NCI-H345 (cell line): ENCODE data around the gene ATP8B2.
"Not testable (repeated sequence)": the region's sequence is repeated elsewhere in the genome, so short reads cannot be mapped to it uniquely, and the experiment has no call there.

Source experiments
- DNase-seq: peaks from one replicate; lab custom pipeline; 2025; lab: John Stamatoyannopoulos, UW

Gene ATP8B2

DNA sequence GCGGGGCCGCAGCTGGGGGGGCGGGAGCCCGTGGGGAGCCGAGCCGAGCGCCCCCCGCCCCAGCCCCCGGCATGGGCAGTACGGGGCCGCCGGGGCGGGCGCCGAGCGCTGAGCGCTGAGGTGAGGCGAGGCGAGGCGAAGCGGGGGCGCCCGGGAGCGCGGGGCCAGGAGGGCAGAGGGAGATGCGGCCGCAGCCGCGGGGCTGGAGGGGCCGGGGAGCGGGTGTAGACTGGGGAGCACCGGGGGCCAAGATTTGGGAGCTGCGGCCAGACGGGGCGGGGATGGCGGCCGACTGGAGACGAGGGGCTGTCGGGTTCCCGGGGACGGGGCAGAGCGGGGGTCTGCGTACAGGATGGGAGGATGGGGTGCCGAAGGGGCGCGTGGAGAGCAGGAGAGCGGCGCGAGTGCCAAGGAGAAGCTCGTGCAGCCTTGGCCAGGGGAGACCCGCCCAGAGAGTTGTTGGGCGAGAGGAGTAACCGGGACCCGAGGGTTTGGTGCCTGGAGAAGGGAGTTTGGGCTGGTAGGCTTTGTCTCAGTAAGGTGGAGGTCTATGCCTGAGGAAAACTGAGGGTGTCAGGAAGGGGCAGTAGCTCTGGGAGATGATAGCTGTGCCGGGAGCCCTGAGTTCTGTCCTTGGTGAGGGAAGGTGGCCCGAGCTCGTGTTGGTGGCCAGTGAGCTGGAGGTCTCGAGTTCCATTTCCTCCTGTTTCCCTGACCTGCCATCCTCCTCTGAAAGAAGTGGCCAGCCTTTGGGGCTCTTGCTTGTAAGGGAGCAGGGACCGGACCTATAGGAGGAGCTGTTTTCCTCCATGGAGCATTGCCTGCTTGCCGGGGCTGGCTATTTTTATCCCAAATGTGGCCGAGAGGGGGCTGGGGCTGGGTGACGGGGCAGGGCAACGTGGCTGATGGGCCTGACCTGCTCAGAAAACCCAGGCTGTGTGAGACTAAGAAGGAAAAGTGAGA is 539 bp downstream of the ATP8B2 start:
- DNase-seq, result peak; percentile 76

DNA sequence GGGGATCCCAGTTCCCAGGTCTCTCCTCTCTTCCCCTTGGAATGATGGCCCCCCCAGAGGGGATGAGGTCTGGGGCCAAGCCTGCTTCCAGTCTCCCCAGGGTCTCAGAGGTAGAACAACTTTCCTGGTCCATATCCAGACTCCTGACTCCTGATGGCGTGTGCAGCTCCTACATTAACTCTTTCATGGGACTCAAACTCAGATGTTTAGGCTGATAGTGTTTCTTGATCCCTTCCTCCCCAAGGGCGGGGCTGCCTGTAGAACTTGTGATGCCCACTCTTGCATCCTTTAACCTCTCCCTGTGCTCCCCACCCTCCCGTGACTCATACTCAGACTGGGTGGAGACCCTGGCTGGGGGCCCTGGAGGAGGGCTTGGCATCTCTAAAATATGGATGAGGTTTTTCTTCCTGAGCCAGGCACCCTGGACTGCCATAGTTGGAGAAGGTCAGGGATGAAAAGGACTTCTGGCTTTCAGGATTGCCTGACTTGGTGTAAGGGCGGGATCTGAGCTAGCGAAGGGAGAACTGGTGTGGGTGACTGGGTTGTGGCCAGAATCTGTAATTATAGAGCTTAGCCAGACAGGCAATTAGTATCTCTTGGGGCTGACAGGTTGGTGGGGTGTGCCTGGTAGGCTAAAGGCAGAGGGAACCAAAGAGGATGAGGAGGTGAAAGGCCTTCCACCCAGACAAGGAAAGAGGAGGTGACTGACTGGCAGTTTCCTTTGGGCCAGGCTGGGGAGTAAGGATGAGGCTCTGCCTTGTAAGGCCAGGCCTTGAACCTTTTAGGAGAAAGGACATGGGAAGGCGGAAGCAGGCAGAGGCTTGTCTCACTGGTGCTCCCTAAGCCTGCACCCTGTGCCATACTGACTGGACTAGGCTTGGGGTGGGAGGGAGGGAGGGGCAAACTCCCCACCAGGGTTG is 1.5 kb downstream of the ATP8B2 start:
- DNase-seq, result no peak

GRCh38 chr1:154327466-154328317 is 2.4 kb downstream of the ATP8B2 start:
- peak; percentile 80 for DNase-seq

- DNase-seq, result peak; percentile 90
These were observed 3.2 kb downstream of the ATP8B2 start for GRCh38 chr1:154328318-154329151.

- no peak for DNase-seq
These were observed 3.8 kb downstream of the ATP8B2 start for GRCh38 chr1:154329152-154329521.

DNA sequence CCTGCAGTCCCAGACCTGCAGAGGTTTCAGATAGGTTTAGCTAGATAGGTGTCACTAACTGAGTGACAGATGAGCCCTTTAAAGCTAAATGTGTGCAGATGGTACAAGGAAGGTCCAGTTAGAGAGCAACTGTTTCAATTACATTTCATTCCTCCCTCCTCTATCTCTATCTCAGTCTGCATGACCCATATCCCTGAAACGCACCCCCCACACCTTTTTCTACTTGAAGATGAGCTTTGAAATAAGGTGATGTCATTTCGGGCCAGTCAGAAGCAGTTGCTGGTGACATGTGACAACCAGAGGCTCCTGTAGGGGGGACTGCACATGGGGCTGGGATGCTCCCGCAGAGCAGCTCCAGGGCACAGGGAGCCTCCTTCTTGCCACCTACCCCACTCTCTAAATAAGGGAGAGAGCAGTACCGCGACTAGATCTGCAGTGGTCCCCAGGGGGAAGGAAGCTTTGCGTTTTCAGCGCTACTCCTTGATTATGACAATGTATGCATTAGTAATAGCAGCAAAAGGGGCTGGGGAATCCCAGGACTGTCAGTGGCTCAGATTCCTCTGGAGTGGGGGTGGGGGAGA is 4.3 kb downstream of the ATP8B2 start:
- DNase-seq, result no peak

GRCh38 chr1:154330669-154331068 is 5.3 kb downstream of the ATP8B2 start:
- DNase-seq, result no peak

DNA sequence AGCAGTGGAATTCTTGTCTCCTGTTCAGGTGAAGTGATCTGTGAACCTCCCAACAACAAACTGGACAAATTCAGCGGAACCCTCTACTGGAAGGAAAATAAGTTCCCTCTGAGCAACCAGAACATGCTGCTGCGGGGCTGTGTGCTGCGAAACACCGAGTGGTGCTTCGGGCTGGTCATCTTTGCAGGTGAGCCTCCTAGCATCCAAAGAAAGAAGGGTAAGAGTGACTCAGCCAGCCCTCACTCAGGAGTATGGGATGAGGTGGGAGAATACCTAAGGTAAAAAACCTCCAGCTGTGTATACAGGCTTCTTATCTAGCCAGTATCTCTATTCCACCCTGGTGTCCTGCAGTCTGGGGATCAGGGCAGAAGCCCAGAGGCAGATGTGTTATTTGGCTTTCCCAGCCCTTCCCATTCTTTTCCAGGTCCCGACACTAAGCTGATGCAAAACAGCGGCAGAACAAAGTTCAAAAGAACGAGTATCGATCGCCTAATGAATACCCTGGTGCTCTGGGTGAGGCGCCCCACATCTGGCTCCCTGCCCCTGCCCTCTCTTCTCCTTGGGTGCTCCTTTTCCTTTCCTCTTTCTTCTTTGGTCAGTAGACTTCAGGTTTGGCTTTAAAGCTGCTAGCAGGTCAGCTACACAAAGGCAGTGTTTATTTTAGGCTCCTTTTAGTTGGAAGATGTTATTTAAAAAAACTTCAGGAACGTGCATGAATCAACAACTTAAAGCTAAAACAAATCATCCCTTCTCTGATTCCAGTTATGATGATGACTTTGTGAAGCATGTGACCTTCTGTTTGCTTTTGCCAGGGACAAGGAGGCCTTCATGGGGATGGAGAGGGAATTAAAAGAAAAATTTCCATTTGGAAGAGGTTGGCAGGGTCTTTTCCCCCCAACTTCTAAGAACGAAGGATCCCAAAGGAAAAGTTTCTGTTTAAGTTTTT is 9.0 kb downstream of the ATP8B2 start:
- DNase-seq, result no peak

GRCh38 chr1:154335025-154335714 is 9.8 kb downstream of the ATP8B2 start:
- peak; percentile 88 for DNase-seq

DNA sequence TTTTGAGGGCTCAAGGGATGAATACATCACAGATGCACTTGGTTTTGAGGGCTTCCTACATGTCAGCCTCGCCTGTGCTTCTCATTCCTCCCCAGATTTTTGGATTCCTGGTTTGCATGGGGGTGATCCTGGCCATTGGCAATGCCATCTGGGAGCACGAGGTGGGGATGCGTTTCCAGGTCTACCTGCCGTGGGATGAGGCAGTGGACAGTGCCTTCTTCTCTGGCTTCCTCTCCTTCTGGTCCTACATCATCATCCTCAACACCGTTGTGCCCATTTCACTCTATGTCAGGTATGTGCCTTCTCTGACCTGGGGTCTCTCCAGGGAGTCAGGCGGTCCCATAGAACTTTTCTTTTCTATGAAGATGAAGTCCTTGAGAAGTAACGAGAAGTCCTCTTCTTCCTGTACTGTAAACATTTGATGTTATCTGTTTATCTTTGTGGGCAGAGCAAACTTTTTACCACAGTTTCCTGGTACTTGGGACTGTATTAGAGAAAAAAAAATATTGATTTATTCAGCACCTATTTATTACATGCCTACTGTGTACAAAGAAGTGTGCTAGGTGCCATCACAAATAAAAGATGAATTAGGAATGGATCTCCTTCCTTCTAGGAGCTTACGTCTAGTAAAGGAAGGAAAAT is 12.0 kb downstream of the ATP8B2 start:
- DNase-seq, result no peak

DNA sequence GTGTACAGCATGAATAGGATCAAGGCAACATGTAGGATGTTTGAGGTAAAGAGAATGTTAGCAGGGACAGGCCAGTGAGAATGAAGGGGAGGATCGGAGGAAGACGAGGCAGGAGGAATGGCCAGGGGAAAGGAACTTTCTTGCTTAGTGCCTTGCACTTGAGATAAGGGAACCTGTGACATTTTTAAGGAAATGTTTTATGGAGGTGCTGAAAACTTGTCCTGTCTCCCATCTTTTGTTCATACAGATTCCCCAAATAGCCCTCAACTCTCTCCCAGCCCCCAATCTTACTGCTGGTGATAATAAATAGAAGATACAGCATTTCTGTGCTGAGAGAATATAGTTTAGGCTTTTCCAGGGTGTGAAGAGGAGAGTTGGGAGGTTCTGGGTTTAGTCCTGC is 13.6 kb downstream of the ATP8B2 start:
- no peak for DNase-seq

DNA sequence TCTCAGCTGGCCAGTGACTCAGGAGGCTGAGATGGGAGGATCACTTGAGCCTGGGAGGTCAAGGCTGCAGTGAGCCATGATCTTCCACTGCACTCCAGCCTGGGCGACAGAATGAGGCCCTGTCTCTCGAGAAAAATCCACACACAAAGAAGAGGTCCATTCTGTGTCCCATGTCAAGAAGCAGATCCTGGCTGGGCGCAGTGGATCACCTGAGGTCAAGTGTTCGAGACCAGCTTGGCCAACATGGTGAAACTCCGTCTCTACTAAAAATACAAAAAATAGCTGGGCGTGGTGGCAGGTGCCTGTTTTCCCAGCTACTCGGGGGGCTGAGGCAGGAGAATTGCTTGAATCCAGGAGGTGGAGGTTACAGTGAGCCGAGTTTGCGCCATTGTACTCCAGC is 16.0 kb downstream of the ATP8B2 start:
- not testable (repeated sequence) for DNase-seq

GRCh38 chr1:154342132-154342531 is 16.8 kb downstream of the ATP8B2 start:
- no peak for DNase-seq

- no peak for DNase-seq
These were observed 17.6 kb downstream of the ATP8B2 start for GRCh38 chr1:154342836-154343472.

- DNase-seq, result no peak
These were observed 19.9 kb downstream of the ATP8B2 start for GRCh38 chr1:154344977-154345837.

GRCh38 chr1:154346276-154346917 is 21.1 kb downstream of the ATP8B2 start:
- no peak for DNase-seq
